Measurements from ENCODE around the gene ZNF532. TPM values are rescaled to one million over a fixed set of nuclear protein-coding genes. Genes with fewer than 3 reads are reported as not detected.

Gene ZNF532
- total and polyA plus RNA-seq, 9 of the 15 experiments (the other 6 are each of a cell fraction or from before 2014, with no cell fraction given) = 0.42 TPM; not detected in 8

DNA sequence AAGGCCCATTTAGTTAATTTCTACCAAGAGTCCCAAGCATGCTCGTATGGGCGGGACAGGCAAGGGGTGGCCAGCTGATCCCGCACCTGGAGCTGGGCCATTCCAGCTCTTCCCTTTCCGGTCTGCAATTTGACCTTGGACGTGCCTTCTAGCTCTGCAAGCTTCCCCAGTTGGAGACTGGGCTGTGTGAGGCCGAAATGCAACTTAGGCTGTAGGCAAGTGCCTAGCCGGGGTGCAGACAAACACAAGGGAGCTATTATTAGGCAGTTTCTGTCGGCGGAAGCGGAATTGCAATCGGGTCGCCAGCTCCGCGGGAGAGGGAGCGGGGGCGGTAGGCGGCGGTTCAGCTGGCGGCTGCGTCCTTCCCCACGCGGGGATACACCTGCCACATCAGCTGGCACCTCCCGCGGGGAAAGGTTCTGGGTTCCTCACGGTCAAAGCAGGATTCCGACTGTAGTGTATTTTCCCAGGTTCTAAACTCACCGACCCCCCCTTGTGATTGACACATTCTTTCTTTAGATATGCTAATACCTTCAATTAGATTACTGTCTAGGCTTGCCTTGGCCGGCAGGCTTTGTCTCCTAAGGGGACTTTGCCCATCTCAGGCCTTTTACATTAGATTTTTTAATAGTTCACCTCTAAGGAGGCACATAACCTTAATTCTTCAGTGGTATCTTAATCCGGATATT, 17.1 kb upstream of the ZNF532 start:
- no peak overlapping the region for H3K4me3 ChIP-seq
- FAIRE-seq (no peak), ATAC-seq (no peak), DNase-seq (ENCODE audit: extremely low read depth in 1 of 4, low spot score in 3 of 4) (no peak)
- no peak overlapping the region for H3K27ac ChIP-seq (ENCODE audit: extremely low read depth, low read depth, low read length)
- H3K9ac ChIP-seq (ENCODE audit: insufficient read depth in 1 of 2, low read depth in 2 of 2, low read length in 2 of 2) = no peak overlapping the region
- no peaks in the 10 kb centered on the region for H4K20me1 ChIP-seq (replicated peaks; ENCODE audit: control insufficient read depth, insufficient read depth, low read length)
- in situ Hi-C loops (cut with MboI) = no loop called here
- no peaks in the 10 kb centered on the region for H3K9me1 ChIP-seq (ENCODE audit: control insufficient read depth, insufficient read depth, low read length)
- no peaks in the 10 kb centered on the region for H3K9me3 ChIP-seq (replicated peaks; ENCODE audit: control insufficient read depth, insufficient read depth, low read depth, low read length)
- no peaks in the 10 kb centered on the region for H3K36me3 ChIP-seq (ENCODE audit: control insufficient read depth, insufficient read depth, low read length)
- BruUV-seq (replicated peaks) = no TSS peak
- no peak overlapping the region for H2AFZ ChIP-seq (ENCODE audit: low read depth, low read length)
- ChIA-PET POLR2A (interaction anchor here (0.6 kb wide), 1 partner anchor 8 kb away, joined by 3 read pairs; no protein-coding TSS in a partner anchor), CTCF (ENCODE audit: low intra/inter-chr PET ratio) (no interaction called here)
- intact Hi-C loops (cut with micrococcal nuclease) = no loop called here
- no peaks in the 10 kb centered on the region for H3K79me2 ChIP-seq (ENCODE audit: control insufficient read depth, insufficient read depth, low read length)
- 8% methylated on average over 20 of the region's 29 CpGs for WGBS (ENCODE audit: insufficient coverage, low coverage, missing lambda C conversion rate)
- no peaks in the 10 kb centered on the region for H3K4me1 ChIP-seq (replicated peaks in 1 of 2; ENCODE audit: control insufficient read depth in 2 of 2, insufficient read depth in 2 of 2, low read length in 2 of 2)
- peaks cover 0 to 14% of the 10 kb centered on the region in 2 experiments; a peak in 3 of 5 replicates for H3K27me3 ChIP-seq (ENCODE audit: control insufficient read depth in 2 of 2, insufficient read depth in 2 of 2, low read length in 2 of 2)
- no peak overlapping the region for H3K4me2 ChIP-seq (ENCODE audit: insufficient read depth, low read length)
- TF ChIP-seq, protein P1, sequence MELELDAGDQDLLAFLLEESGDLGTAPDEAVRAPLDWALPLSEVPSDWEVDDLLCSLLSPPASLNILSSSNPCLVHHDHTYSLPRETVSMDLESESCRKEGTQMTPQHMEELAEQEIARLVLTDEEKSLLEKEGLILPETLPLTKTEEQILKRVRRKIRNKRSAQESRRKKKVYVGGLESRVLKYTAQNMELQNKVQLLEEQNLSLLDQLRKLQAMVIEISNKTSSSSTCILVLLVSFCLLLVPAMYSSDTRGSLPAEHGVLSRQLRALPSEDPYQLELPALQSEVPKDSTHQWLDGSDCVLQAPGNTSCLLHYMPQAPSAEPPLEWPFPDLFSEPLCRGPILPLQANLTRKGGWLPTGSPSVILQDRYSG (tag; conservative IDR thresholded peaks at IDR 0.05; ENCODE audit: low read depth) = no peak
- no peak for TF ChIP-seq ZBTB2 (IDR thresholded peaks at IDR 0.05)
- TF ChIP-seq, protein P2, sequence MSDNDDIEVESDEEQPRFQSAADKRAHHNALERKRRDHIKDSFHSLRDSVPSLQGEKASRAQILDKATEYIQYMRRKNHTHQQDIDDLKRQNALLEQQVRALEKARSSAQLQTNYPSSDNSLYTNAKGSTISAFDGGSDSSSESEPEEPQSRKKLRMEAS (CRISPR knock-in tag; IDR thresholded peaks at IDR 0.05) = no peak
- TF ChIP-seq ZNF280B (CRISPR knock-in tag; IDR thresholded peaks at IDR 0.05) = no peak
- no peak for TF ChIP-seq ZNF740 (CRISPR knock-in tag; IDR thresholded peaks at IDR 0.05)
- TF ChIP-seq ZNF740 (tag; IDR thresholded peaks at IDR 0.05) = no peak
- TF ChIP-seq ZNF778 (CRISPR knock-in tag; IDR thresholded peaks at IDR 0.05) = no peak
- no peak for TF ChIP-seq ZNF12 (CRISPR knock-in tag; IDR thresholded peaks at IDR 0.05)
- TF ChIP-seq, protein P3, sequence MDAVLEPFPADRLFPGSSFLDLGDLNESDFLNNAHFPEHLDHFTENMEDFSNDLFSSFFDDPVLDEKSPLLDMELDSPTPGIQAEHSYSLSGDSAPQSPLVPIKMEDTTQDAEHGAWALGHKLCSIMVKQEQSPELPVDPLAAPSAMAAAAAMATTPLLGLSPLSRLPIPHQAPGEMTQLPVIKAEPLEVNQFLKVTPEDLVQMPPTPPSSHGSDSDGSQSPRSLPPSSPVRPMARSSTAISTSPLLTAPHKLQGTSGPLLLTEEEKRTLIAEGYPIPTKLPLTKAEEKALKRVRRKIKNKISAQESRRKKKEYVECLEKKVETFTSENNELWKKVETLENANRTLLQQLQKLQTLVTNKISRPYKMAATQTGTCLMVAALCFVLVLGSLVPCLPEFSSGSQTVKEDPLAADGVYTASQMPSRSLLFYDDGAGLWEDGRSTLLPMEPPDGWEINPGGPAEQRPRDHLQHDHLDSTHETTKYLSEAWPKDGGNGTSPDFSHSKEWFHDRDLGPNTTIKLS (IDR thresholded peaks at IDR 0.05; ENCODE audit: borderline replicate concordance, low read depth) = no peak
- no peak for TF ChIP-seq SMAD3 (CRISPR knock-in tag; conservative IDR thresholded peaks at IDR 0.05)
- no peak for TF ChIP-seq RBM34 (IDR thresholded peaks at IDR 0.05; ENCODE audit: borderline replicate concordance, insufficient read depth, low read length)
